ENCODE data around the gene GOLGA8M. TPM values are rescaled to one million over a fixed set of nuclear protein-coding genes. Genes with fewer than 3 reads are reported as not detected.

GOLGA8M gene
- total and polyA plus RNA-seq, 2 of the 4 experiments (the other 2 are of a cell fraction) = under 0.01 to 0.24 TPM

GRCh38 chr15:28726102-28726501 lies 13.9 kb upstream of the GOLGA8M start:
- Histone ChIP-seq H3K27ac (ENCODE audit: insufficient read depth, low read length) (no peak overlapping the region), H2BK120ac (ENCODE audit: low read depth, low read length) (no peak overlapping the region), H4K91ac (ENCODE audit: insufficient read depth, low read depth, low read length) (no peak overlapping the region), H3K18ac (ENCODE audit: low read depth, low read length) (no peak overlapping the region), H3K4me2 (ENCODE audit: low read depth, low read length) (no peak overlapping the region), H2BK5ac (ENCODE audit: low read depth, low read length, poor library complexity, severe bottlenecking) (no peak overlapping the region), H3K27me3 (ENCODE audit: control insufficient read depth, insufficient read depth, low read length) (no peaks in the 10 kb centered on the region), H3K9me1 (ENCODE audit: insufficient read depth, low read length) (no peaks in the 10 kb centered on the region), H3K56ac (ENCODE audit: extremely low read depth, insufficient read depth, low read length) (no peak overlapping the region), H4K5ac (ENCODE audit: low read depth, low read length) (no peak overlapping the region), H2AFZ (replicated peaks; ENCODE audit: low read length, poor library complexity) (no peak overlapping the region), H3K79me1 (ENCODE audit: low read depth in 1 of 2, low read length in 2 of 2) (no peaks in the 10 kb centered on the region), H2AK9ac (replicated peaks; ENCODE audit: low read depth, low read length, poor library complexity) (no peak overlapping the region), H3K4me1 (ENCODE audit: control insufficient read depth, insufficient read depth, low read length) (no peaks in the 10 kb centered on the region), H2BK20ac (ENCODE audit: low read depth, low read length) (no peak overlapping the region), H3K9me3 (ENCODE audit: control insufficient read depth, insufficient read depth, low read length) (no peaks in the 10 kb centered on the region), H3K4ac (ENCODE audit: low read depth, low read length) (no peak overlapping the region), H3K36me3 (ENCODE audit: control insufficient read depth, insufficient read depth, low read length) (no peaks in the 10 kb centered on the region), H4K20me1 (ENCODE audit: insufficient read depth, low read length) (no peaks in the 10 kb centered on the region), H3K9ac (ENCODE audit: low read depth, low read length) (no peak overlapping the region), H4K8ac (ENCODE audit: low read depth in 2 of 2, low read length in 2 of 2) (no peak overlapping the region), H3K14ac (replicated peaks; ENCODE audit: low read depth, low read length) (no peak overlapping the region), H3K23ac (ENCODE audit: low read depth, low read length) (no peak overlapping the region), H3K4me3 (ENCODE audit: insufficient read depth, low read depth, low read length) (no peak overlapping the region), H2BK15ac (ENCODE audit: low read depth, low read length) (no peak overlapping the region), H2AK5ac (ENCODE audit: low read depth, low read length) (no peak overlapping the region)
- no TSS peak for BruUV-seq (replicated peaks)
- no CpG with 5 or more reads among the region's 17 CpGs for WGBS, 2 experiments (ENCODE audit: extremely low coverage in 2 of 2, insufficient read length in 1 of 2)
- in situ Hi-C loops (cut with MboI; ENCODE audit: low sequenced_read_pairs) = no loop called here
- POLR2A ChIA-PET (ENCODE audit: unreplicated experiment) = no interaction called here
- ATAC-seq (ENCODE audit: low read depth) (no peak), DNase-seq (no peak)
- dilution Hi-C loops (cut with HindIII; ENCODE audit: low sequenced_read_pairs, unreplicated experiment) = no loop called here
- CTCF ChIA-PET = no interaction called here
- no peak for TF ChIP-seq RCOR1 (IDR thresholded peaks at IDR 0.05; ENCODE audit: insufficient replicate concordance, low read length)
- no peak for TF ChIP-seq RAD21 (IDR thresholded peaks at IDR 0.05; ENCODE audit: low read length)
- no peak for TF ChIP-seq POLR2A (IDR thresholded peaks at IDR 0.05; ENCODE audit: low read depth, low read length)
- no peak for TF ChIP-seq MAFK (IDR thresholded peaks at IDR 0.05; ENCODE audit: low read depth, low read length)
- no peak for TF ChIP-seq RFX5 (IDR thresholded peaks at IDR 0.05; ENCODE audit: low read depth, low read length)
- TF ChIP-seq CEBPB (IDR thresholded peaks at IDR 0.05; ENCODE audit: low read depth, low read length) = no peak
- TF ChIP-seq FOS (IDR thresholded peaks at IDR 0.05; ENCODE audit: low read depth, low read length) = no peak
- no peak for TF ChIP-seq USF2 (IDR thresholded peaks at IDR 0.05; ENCODE audit: low read depth, low read length)
- TF ChIP-seq ELK1 (IDR thresholded peaks at IDR 0.05; ENCODE audit: borderline replicate concordance, low read depth, low read length) = no peak
- no peak for TF ChIP-seq MXI1 (IDR thresholded peaks at IDR 0.05; ENCODE audit: borderline replicate concordance, low read depth, low read length)
- TF ChIP-seq BHLHE40 (IDR thresholded peaks at IDR 0.05; ENCODE audit: low read depth, low read length) = no peak
- TF ChIP-seq CHD1 (IDR thresholded peaks at IDR 0.05; ENCODE audit: low read depth, low read length) = no peak
- intact Hi-C loops (cut with micrococcal nuclease) = no loop called here

Data from IMR-90 (cell line).